HCT116 (cell line): Measurements from ENCODE around the gene SMC4. TPM values are rescaled to one million over a fixed set of nuclear protein-coding genes. Genes with fewer than 3 reads are reported as not detected.

Source experiments
- microRNA counts: library from miRNA; unstranded; fragments of <30 nt; microRNA quantifications from one replicate; lab custom pipeline; 2015
- microRNA-seq: library from miRNA; unstranded; fragments of <30 nt; microRNA quantifications from one replicate; pipeline ENCODE4, GENCODE V29; 2016; ENCODE audit warnings: borderline number of aligned reads
- total RNA-seq: library from RNA; stranded (reverse); gene quantifications from one replicate; pipeline ENCODE4 v1.2.1, GENCODE V29; 2021; ENCODE audit not compliant: unreplicated experiment

The SMC4 gene
- total RNA-seq, 1 experiment from 2014 or later, result 123 TPM

MicroRNA genes within 50 kb of the gene (microRNA counts, 767-probe panel; counts per million panel counts)
- 22,840 counts per million, percentile 60 among the panel's probes with 10 or more counts for microRNA hsa-miR-15b-5p (lab: Ali Mortazavi, UCI)

Small RNA genes lying within 50 kb of the gene (microRNA-seq; reads per million reads assigned to microRNA genes)
- gene MIR15B (1,997 reads per million, percentile 86 among the genes with 10 or more reads in this experiment), gene MIR16-2 (477 reads per million, percentile 76 among the genes with 10 or more reads in this experiment)

Other genes starting within 250 kb of the SMC4 start
- gene C3orf80, start 174.2 kb upstream of the SMC4 start, total RNA-seq, result 2.4 TPM
- 26.3 TPM for gene IFT80, start 425 bp upstream of the SMC4 start, total RNA-seq
- 41.6 TPM for gene TRIM59, start 50.1 kb downstream of the SMC4 start, total RNA-seq
- 43.1 TPM for gene KPNA4, start 165.9 kb downstream of the SMC4 start, total RNA-seq